Neural progenitor cell (in vitro differentiated cells): ENCODE results near the gene CNTRL. TPM values are rescaled to one million over a fixed set of nuclear protein-coding genes. Genes with fewer than 3 reads are reported as not detected.

ENCODE experiments used
- DNase-seq: peaks from one replicate; pipeline ENCODE4 v3.0.0-alpha.2; 2016; ENCODE audit warnings: low spot score
- H2AFZ ChIP-seq: fragments of 200-600 bp; sonication (generic); replicated peaks from 2 replicates; pipeline ENCODE4 v1.6.1; 2016; ENCODE audit warnings: antibody characterized with exemption
- H3F3A ChIP-seq: fragments of 200-600 bp; sonication (generic); 2 replicates; pipeline ENCODE4 v1.6.1; 2016; ENCODE audit warnings: antibody characterized with exemption, low read depth
- H3K27ac ChIP-seq: fragments of 200-600 bp; sonication (generic); 2 replicates; pipeline ENCODE4 v1.5.1; 2016; ENCODE audit warnings: mild to moderate bottlenecking
- H3K27me3 ChIP-seq: fragments of 200-600 bp; sonication (generic); 2 replicates; pipeline ENCODE4 v1.6.1; 2016; ENCODE audit warnings: mild to moderate bottlenecking, moderate library complexity
- H3K36me3 ChIP-seq: fragments of 200-600 bp; sonication (generic); 2 replicates; pipeline ENCODE4 v1.5.1; 2016
- H3K4me1 ChIP-seq: fragments of 200-600 bp; sonication (generic); 2 replicates; pipeline ENCODE4 v1.6.1; 2016; ENCODE audit warnings: mixed run types
- H3K4me2 ChIP-seq: fragments of 200-600 bp; sonication (generic); 2 replicates; pipeline ENCODE4 v1.6.1; 2016
- H3K4me3 ChIP-seq: fragments of 200-600 bp; sonication (generic); 2 replicates; pipeline ENCODE4 v1.5.1; 2016
- H3K79me2 ChIP-seq: fragments of 200-600 bp; sonication (generic); 2 replicates; pipeline ENCODE4 v1.6.1; 2016; ENCODE audit warnings: low read depth
- H3K9ac ChIP-seq: fragments of 200-600 bp; sonication (generic); 2 replicates; pipeline ENCODE4 v1.6.1; 2016
- H3K9me3 ChIP-seq: fragments of 200-600 bp; sonication (generic); 2 replicates; pipeline ENCODE4 v1.5.1; 2016; ENCODE audit warnings: low read depth
- H4K20me1 ChIP-seq: fragments of 200-600 bp; sonication (generic); 2 replicates; pipeline ENCODE4 v1.6.1; 2016; ENCODE audit warnings: low read depth
- H3K27ac Mint-ChIP-seq: 3 replicates; pipeline ENCODE4 v1.8.0; 2021; ENCODE audit warnings: mixed read lengths
- H3K27me3 Mint-ChIP-seq: 2 replicates; pipeline ENCODE4 v1.8.0; 2022; ENCODE audit warnings: low read depth, mild to moderate bottlenecking, inconsistent platforms, moderate library complexity, mixed read lengths; ENCODE audit not compliant: insufficient read depth
- H3K36me3 Mint-ChIP-seq: 3 replicates; pipeline ENCODE4 v1.8.0; 2021; ENCODE audit warnings: mixed read lengths
- H3K4me1 Mint-ChIP-seq: 3 replicates; pipeline ENCODE4 v1.8.0; 2021; ENCODE audit warnings: mixed read lengths
- H3K4me3 Mint-ChIP-seq: 3 replicates; pipeline ENCODE4 v1.8.0; 2021; ENCODE audit warnings: mild to moderate bottlenecking, moderate library complexity, mixed read lengths
- H3K9me3 Mint-ChIP-seq: 3 replicates; pipeline ENCODE4 v1.8.0; 2020; ENCODE audit warnings: mixed read lengths
- EZH2 ChIP-seq: fragments of 200-600 bp; sonication (generic); IDR thresholded peaks from 2 replicates; pipeline ENCODE4 v1.6.1; 2017; ENCODE audit warnings: antibody characterized with exemption, mild to moderate bottlenecking, moderate library complexity
- EZH2phosphoT487 ChIP-seq: fragments of 200-600 bp; sonication (generic); IDR thresholded peaks from 2 replicates; pipeline ENCODE4 v1.6.1; 2017; ENCODE audit warnings: antibody characterized with exemption
- total RNA-seq: library from RNA; depleted of rRNA; stranded (reverse); fragments of >200 nt; gene quantifications from 2 replicates; pipeline ENCODE4 v1.2.3, GENCODE V29; 2015; ENCODE audit warnings: low replicate concordance
- TF ChIP-seq, protein P1 (sequence below): fragments of 200-600 bp; sonication (generic); IDR thresholded peaks from 2 replicates; pipeline ENCODE4 v1.5.1; 2017; ENCODE audit warnings: antibody characterized with exemption, mild to moderate bottlenecking

The CNTRL gene
- total RNA-seq, 1 donor from 2014 or later: 45.4 TPM

DNA sequence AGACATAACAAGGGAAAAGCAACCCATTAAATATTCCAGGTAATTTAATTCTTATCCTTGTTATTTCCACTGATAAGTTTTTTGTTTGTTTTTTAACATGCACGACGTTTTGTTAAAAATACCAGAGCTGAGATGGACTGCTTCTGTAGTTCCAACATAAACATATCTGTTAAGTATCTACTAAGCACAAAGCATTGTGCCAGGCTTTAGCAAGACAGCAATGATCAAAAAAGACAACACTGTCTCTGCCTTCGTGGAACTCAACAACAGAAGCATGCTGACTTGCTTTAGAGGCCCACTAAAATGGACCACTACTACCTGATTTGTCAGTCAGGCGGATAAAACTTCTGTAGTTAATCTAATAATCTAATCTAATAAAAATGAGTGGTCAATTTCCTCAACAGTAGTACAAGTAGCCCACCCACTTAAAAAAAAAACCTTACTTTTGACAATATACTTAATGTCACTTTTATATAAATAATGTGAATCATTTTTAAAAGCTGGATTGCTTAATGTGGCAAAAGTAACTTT lies 123.8 kb downstream of the CNTRL start:
- H2AFZ ChIP-seq: no peak overlapping the region
- peaks cover 39% of the 10 kb centered on the region for H3K4me1 Mint-ChIP-seq
- no peak overlapping the region for H3K27ac Mint-ChIP-seq
- peaks cover 75% of the 10 kb centered on the region for H4K20me1 ChIP-seq
- no peak for TF ChIP-seq EZH2
- TF ChIP-seq, protein P1, sequence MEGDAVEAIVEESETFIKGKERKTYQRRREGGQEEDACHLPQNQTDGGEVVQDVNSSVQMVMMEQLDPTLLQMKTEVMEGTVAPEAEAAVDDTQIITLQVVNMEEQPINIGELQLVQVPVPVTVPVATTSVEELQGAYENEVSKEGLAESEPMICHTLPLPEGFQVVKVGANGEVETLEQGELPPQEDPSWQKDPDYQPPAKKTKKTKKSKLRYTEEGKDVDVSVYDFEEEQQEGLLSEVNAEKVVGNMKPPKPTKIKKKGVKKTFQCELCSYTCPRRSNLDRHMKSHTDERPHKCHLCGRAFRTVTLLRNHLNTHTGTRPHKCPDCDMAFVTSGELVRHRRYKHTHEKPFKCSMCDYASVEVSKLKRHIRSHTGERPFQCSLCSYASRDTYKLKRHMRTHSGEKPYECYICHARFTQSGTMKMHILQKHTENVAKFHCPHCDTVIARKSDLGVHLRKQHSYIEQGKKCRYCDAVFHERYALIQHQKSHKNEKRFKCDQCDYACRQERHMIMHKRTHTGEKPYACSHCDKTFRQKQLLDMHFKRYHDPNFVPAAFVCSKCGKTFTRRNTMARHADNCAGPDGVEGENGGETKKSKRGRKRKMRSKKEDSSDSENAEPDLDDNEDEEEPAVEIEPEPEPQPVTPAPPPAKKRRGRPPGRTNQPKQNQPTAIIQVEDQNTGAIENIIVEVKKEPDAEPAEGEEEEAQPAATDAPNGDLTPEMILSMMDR: no peak
- TF ChIP-seq EZH2phosphoT487: no peak
- H3K27ac ChIP-seq: no peak overlapping the region
- H3K36me3 ChIP-seq: no peaks in the 10 kb centered on the region
- H3F3A ChIP-seq: no peaks in the 10 kb centered on the region
- no peaks in the 10 kb centered on the region for H3K36me3 Mint-ChIP-seq
- DNase-seq: no peak
- peaks cover 2% of the 10 kb centered on the region for H3K27me3 Mint-ChIP-seq
- H3K9ac ChIP-seq: no peak overlapping the region
- H3K27me3 ChIP-seq: peaks cover 3% of the 10 kb centered on the region
- H3K9me3 ChIP-seq: no peaks in the 10 kb centered on the region
- no peaks in the 10 kb centered on the region for H3K9me3 Mint-ChIP-seq
- peaks cover 25% of the 10 kb centered on the region for H3K4me1 ChIP-seq
- no peak overlapping the region for H3K4me3 ChIP-seq
- peaks cover 79% of the 10 kb centered on the region for H3K79me2 ChIP-seq
- no peak overlapping the region for H3K4me3 Mint-ChIP-seq
- peak overlapping the region; percentile 87 for H3K4me2 ChIP-seq

DNA sequence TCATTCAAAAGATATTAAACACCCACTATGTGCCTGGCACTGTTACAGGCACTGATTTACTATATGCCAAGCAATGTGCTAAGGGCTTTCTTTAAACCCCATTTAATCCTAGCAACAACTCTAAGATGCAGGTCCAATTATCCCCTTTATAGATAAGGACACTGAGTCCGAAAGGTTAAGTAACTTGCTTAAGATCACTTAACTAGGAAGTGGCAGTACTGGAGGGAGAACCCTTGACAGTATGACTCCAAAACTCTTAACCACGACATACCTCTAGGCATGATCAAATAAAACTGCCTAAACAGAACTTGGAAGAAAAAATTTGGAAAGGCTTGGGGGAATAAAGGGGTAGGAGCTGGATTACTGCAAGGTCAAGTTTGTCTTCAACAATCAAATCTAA lies 125.2 kb downstream of the CNTRL start:
- Histone ChIP-seq H3K4me2 (peak overlapping the region; percentile 87), H3K4me3 (peak overlapping the region; percentile 95), H3K36me3 (no peaks in the 10 kb centered on the region), H3F3A (no peaks in the 10 kb centered on the region), H3K9me3 (no peaks in the 10 kb centered on the region), H3K4me1 (peaks cover 25% of the 10 kb centered on the region), H3K27ac (no peak overlapping the region), H3K27me3 (peaks cover 4% of the 10 kb centered on the region), H3K79me2 (peaks cover 65% of the 10 kb centered on the region), H2AFZ (no peak overlapping the region), H4K20me1 (peaks cover 61% of the 10 kb centered on the region), H3K9ac (peak overlapping the region; percentile 75)
- no peak for DNase-seq
- Mint-ChIP-seq H3K27me3 (peaks cover 2% of the 10 kb centered on the region), H3K36me3 (no peaks in the 10 kb centered on the region), H3K27ac (no peak overlapping the region), H3K4me3 (peak overlapping the region; percentile 96), H3K9me3 (no peaks in the 10 kb centered on the region), H3K4me1 (peaks cover 36% of the 10 kb centered on the region)
- no peak for TF ChIP-seq EZH2phosphoT487
- TF ChIP-seq, protein P1: no peak
- no peak for TF ChIP-seq EZH2

DNA sequence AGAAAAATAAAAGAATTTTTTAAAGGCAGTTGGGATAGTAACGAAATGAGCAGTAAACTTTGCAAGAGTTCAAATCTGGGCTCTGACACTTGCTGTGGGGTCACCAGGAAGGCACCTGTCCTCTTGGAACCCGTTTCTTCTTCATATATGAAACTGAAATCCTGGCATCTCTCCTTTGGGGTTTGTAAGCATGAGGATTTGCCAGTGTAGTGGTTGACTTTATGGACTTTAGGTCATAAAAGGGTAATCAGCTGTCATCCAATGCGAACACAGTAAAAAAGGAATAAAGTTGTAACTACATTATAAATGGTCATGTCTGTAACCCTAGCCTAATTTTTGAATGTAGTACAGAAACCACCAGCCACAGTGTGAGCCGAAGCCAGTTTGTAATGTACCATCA lies 125.6 kb downstream of the CNTRL start:
- Mint-ChIP-seq H3K36me3 (no peaks in the 10 kb centered on the region), H3K27me3 (peaks cover 2% of the 10 kb centered on the region), H3K4me1 (peaks cover 34% of the 10 kb centered on the region), H3K9me3 (no peaks in the 10 kb centered on the region), H3K27ac (peak overlapping the region; percentile 94), H3K4me3 (peak overlapping the region; percentile 96)
- no peak for TF ChIP-seq EZH2phosphoT487
- TF ChIP-seq EZH2: no peak
- TF ChIP-seq, protein P1: no peak
- H3K4me3 ChIP-seq: peak overlapping the region; percentile 95
- no peaks in the 10 kb centered on the region for H3K9me3 ChIP-seq
- no peak for DNase-seq
- peaks cover 25% of the 10 kb centered on the region for H3K4me1 ChIP-seq
- H3K4me2 ChIP-seq: peak overlapping the region; percentile 87
- no peaks in the 10 kb centered on the region for H3K36me3 ChIP-seq
- H2AFZ ChIP-seq: no peak overlapping the region
- H4K20me1 ChIP-seq: peaks cover 57% of the 10 kb centered on the region
- peak overlapping the region; percentile 75 for H3K9ac ChIP-seq
- peaks cover 61% of the 10 kb centered on the region for H3K79me2 ChIP-seq
- no peaks in the 10 kb centered on the region for H3F3A ChIP-seq
- no peak overlapping the region for H3K27ac ChIP-seq
- peaks cover 4% of the 10 kb centered on the region for H3K27me3 ChIP-seq
